A673 (cell line): Measurements from ENCODE around the gene DNM2. TPM values are rescaled to one million over a fixed set of nuclear protein-coding genes. Genes with fewer than 3 reads are reported as not detected.

ENCODE experiments used
- Bru-seq: library from RNA; stranded (reverse); fragments of 400-500 nt; gene quantifications from one replicate; lab custom pipeline; 2021; lab: Mats Ljungman, UMichigan
- BruChase-seq, 2 experiments: library from RNA; stranded (reverse); fragments of 400-500 nt; gene quantifications; one replicate each; lab custom pipeline; 2021; lab: Mats Ljungman, UMichigan
- BruUV-seq: library from RNA; stranded (reverse); fragments of 400-500 nt; replicated peaks from 2 replicates; lab custom pipeline; 2021; lab: Mats Ljungman, UMichigan
- CTCF ChIA-PET: fragments of 300-600 bp; sonication (Branson Sonifier 250); formaldehyde crosslinking; loops from one replicate; lab custom pipeline; 2022; ENCODE audit warnings: antibody characterized with exemption; lab: Charles Lee
- POLR2A ChIA-PET: fragments of 300-600 bp; sonication (Branson Sonifier 250); formaldehyde crosslinking; loops from one replicate; lab custom pipeline; 2022; ENCODE audit warnings: antibody characterized with exemption; ENCODE audit not compliant: low non-redundant PET; lab: Charles Lee
- DNase-seq: peaks from one replicate; pipeline ENCODE4 v3.0.0-alpha.2; 2015; ENCODE audit warnings: low spot score
- H3K27ac ChIP-seq: fragments of 200-600 bp; sonication (generic); 2 replicates; pipeline ENCODE4 v1.5.1; 2016; ENCODE audit warnings: mixed run types, low read depth, mild to moderate bottlenecking, mixed read lengths, antibody characterized with exemption, low read length; ENCODE audit not compliant: poor library complexity, severe bottlenecking
- H3K27me3 ChIP-seq: fragments of 200-600 bp; sonication (generic); replicated peaks from 2 replicates; pipeline ENCODE4 v1.6.1; 2017; ENCODE audit warnings: mixed run types, low read depth, mild to moderate bottlenecking, mixed read lengths, antibody characterized with exemption, low read length; ENCODE audit not compliant: insufficient read depth, poor library complexity
- H3K36me3 ChIP-seq: fragments of 200-600 bp; sonication (generic); 2 replicates; pipeline ENCODE4 v1.6.1; 2016; ENCODE audit warnings: mixed run types, mild to moderate bottlenecking, mixed read lengths, antibody characterized with exemption, low read length; ENCODE audit not compliant: insufficient read depth, poor library complexity, severe bottlenecking
- H3K4me1 ChIP-seq: fragments of 200-600 bp; sonication (generic); 2 replicates; pipeline ENCODE4 v1.6.1; 2017; ENCODE audit warnings: mixed run types, mild to moderate bottlenecking, mixed read lengths, antibody characterized with exemption, low read length; ENCODE audit not compliant: insufficient read depth, poor library complexity, severe bottlenecking
- H3K4me3 ChIP-seq: fragments of 200-600 bp; sonication (generic); 2 replicates; pipeline ENCODE4 v1.5.1; 2016; ENCODE audit warnings: low read depth, mixed run types, mild to moderate bottlenecking, mixed read lengths, low read length; ENCODE audit not compliant: poor library complexity, severe bottlenecking
- H3K9me3 ChIP-seq: fragments of 200-600 bp; sonication (generic); 2 replicates; pipeline ENCODE4 v1.6.1; 2016; ENCODE audit warnings: mixed run types, low read depth, mild to moderate bottlenecking, mixed read lengths, antibody characterized with exemption, low read length; ENCODE audit not compliant: poor library complexity, severe bottlenecking
- EZH2 ChIP-seq: fragments of 200-600 bp; sonication (generic); IDR thresholded peaks from 2 replicates; pipeline ENCODE4 v1.6.1; 2017; ENCODE audit warnings: borderline replicate concordance, low read depth, mild to moderate bottlenecking, mixed read lengths, antibody characterized with exemption, low read length; ENCODE audit not compliant: poor library complexity, severe bottlenecking
- intact Hi-C: fragments of 100-400 bp; cut with micrococcal nuclease; formaldehyde crosslinking; loops from one replicate; pipeline ENCODE4 v1.10.0; 2022; ENCODE audit not compliant: unreplicated experiment
- long read RNA-seq: library from polyadenylated mRNA; stranded (forward); transcript quantifications from one replicate; pipeline ENCODE4 v2.0.0, GENCODE V29; 2022
- total RNA-seq: library from RNA; stranded (reverse); gene quantifications from 2 replicates; pipeline ENCODE4 v1.2.3, GENCODE V29; 2021
- TF ChIP-seq, protein P1 (sequence below): fragments of 300-800, 200-600 bp; sonication (generic); conservative IDR thresholded peaks from 2 replicates; pipeline ENCODE4 v1.5.1; 2017; ENCODE audit warnings: low read depth, mild to moderate bottlenecking, antibody characterized with exemption, low read length, moderate library complexity, mixed read lengths

Gene DNM2
- 143 and 155 TPM in 2 replicates for total RNA-seq
- Bru-seq, nascent RNA, result percentile 65 among the genes with signal in this experiment
- BruChase-seq, experiment 1, labeled RNA remaining after a 2-hour chase, result percentile 65 among the genes with signal in this experiment
- BruChase-seq, experiment 2, labeled RNA remaining after a 6-hour chase, result percentile 78 among the genes with signal in this experiment
- long read RNA-seq, full-length matches to known transcripts, result 216 of 348 reads
- long read RNA-seq, partial matches to known transcripts, result 37 of 348 reads
- long read RNA-seq, other reads (novel, unspliced or antisense), result 95 of 348 reads

DNA sequence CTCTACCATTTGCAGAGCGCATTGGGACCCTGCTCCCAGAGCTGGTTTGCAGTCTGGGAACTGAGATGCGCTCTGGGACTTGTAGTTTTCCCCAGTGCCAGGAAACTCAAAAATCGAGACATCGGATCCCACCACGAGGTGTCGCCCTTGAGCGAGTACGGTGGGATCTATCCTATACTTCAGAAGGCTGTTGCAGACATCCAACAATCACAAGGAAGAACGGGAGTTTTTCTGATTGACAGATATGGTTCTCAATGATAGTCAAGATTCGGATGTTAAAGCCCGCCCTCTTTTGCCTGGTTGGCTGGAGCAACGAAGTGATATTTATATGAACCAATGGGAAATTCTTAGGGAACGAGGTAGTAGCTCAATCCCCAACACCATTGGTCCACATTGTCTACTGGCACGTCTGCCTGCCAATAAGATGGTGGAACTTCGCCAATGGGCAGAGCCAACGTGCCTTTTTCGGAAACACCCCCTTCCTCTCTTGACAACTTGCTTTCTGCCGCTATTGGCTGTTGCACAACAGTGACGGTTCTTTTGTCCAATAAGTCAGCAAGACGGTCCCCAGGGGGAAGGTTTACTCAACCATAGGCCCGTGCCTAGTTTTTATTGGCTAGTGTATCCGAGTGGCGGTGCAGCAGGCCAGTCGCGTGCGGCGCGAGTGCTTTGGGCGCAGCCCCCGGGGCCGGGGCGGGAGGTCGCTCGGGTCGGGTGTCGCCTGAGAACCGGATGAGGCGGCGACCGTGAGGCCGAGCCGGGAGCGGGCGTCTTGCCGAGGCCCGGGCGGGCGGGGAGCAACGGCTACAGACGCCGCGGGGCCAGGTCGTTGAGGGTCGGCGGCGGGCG, at the start of gene DNM2:
Gene DNM2 (plus strand): TSS at position 724 of the 849 bp plus-strand sequence. CDS start 164 bp downstream, outside the sequence.
- Histone ChIP-seq H3K4me1 (peaks cover 4% of the 10 kb centered on the region), H3K36me3 (peaks cover 5% of the 10 kb centered on the region), H3K9me3 (no peaks in the 10 kb centered on the region), H3K4me3 (peak within 1 kb of the TSS; percentile 95), H3K27ac (peak within 1 kb of the TSS; percentile 85), H3K27me3 (no peaks in the 10 kb centered on the region)
- intact Hi-C loops, result loop anchor here (1.0 to 5.0 kb wide), 3 partner anchors 40 to 147 kb away; partner anchors contain the start of gene TMED1
- ChIA-PET POLR2A (interaction anchor here (0.7 kb wide), 1 partner anchor 225 kb away, joined by 3 read pairs; no protein-coding TSS in a partner anchor), CTCF (interaction anchor here (0.5 to 3.0 kb wide), 18 partner anchors 12 to 353 kb away, joined by 3 to 46 read pairs (median 4); partner anchors contain the start of genes CARM1, QTRT1 and TMED1)
- BruUV-seq, result no TSS peak
- no peak for TF ChIP-seq EZH2
- TF ChIP-seq, protein P1, sequence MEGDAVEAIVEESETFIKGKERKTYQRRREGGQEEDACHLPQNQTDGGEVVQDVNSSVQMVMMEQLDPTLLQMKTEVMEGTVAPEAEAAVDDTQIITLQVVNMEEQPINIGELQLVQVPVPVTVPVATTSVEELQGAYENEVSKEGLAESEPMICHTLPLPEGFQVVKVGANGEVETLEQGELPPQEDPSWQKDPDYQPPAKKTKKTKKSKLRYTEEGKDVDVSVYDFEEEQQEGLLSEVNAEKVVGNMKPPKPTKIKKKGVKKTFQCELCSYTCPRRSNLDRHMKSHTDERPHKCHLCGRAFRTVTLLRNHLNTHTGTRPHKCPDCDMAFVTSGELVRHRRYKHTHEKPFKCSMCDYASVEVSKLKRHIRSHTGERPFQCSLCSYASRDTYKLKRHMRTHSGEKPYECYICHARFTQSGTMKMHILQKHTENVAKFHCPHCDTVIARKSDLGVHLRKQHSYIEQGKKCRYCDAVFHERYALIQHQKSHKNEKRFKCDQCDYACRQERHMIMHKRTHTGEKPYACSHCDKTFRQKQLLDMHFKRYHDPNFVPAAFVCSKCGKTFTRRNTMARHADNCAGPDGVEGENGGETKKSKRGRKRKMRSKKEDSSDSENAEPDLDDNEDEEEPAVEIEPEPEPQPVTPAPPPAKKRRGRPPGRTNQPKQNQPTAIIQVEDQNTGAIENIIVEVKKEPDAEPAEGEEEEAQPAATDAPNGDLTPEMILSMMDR, result peak; percentile 91
- DNase-seq, result peak; percentile 100

DNA sequence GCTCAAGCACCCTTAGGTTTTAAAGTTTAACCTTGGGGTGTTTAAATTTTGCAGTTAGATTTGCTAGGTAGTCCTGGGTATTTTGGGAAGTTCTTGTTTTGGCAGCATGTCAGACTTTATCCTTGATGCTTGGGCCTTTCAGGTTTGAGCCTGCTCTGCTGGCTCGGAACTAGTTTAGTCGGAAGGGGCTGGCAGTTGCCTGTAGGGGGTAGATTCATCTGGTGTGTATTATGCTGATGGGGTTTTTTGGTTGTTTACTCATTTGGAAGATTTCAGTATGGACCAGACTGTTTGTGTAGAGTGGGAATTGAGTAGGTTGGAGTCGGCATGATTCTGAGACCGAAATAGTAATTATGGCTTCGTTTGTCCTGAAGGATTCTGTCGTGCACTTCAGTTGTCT, 48.6 kb upstream of the DNM2 start:
- intact Hi-C loops, result no loop called here
- POLR2A ChIA-PET, result interaction anchor here (0.6 kb wide), 1 partner anchor 27 kb away, joined by 3 read pairs; no protein-coding TSS in a partner anchor

DNA sequence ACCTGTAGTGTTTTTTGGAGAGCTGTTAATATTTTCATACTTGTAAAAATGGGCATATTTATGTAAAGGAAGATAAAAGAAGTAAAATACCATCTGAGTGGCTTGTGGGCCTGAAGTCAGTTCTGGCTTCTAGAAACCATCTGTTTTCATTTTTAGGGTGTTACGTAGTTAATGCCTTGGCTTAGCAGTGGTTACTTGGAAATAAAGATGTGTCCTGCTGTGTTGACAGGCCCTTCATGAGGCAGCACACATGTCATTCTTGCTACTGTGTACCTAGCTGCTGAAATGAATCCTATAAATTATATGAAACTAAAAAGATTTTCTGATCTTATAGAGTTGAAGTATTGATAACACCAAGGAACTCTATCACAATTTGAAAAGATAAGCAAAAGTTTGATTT, 47.7 kb upstream of the DNM2 start:
- peak; percentile 52 for DNase-seq
- peaks cover 56% of the 10 kb centered on the region for H3K36me3 ChIP-seq
- CTCF ChIA-PET, result no interaction called here
- H3K4me1 ChIP-seq, result peaks cover 28% of the 10 kb centered on the region
- no peak overlapping the region for H3K27ac ChIP-seq
- BruUV-seq, result no TSS peak
- H3K9me3 ChIP-seq, result no peaks in the 10 kb centered on the region
- POLR2A ChIA-PET, result no interaction called here
- intact Hi-C loops, result no loop called here
- H3K27me3 ChIP-seq, result no peaks in the 10 kb centered on the region
- TF ChIP-seq EZH2, result no peak
- TF ChIP-seq, protein P1, result no peak
- no peak overlapping the region for H3K4me3 ChIP-seq

More for the DNA sequence above, 48.6 kb upstream of the DNM2 start:
- no peak for DNase-seq
- TF ChIP-seq, protein P1, result no peak
- no peak for TF ChIP-seq EZH2
- Histone ChIP-seq H3K27me3 (no peaks in the 10 kb centered on the region), H3K9me3 (no peaks in the 10 kb centered on the region), H3K4me1 (peaks cover 28% of the 10 kb centered on the region), H3K4me3 (no peak overlapping the region), H3K27ac (no peak overlapping the region), H3K36me3 (peaks cover 48% of the 10 kb centered on the region)
- no TSS peak for BruUV-seq
- CTCF ChIA-PET, result no interaction called here
